GM21723 (cell line): ENCODE results near the gene TTYH3.
"Not testable (repeated sequence)": the region's sequence is repeated elsewhere in the genome, so short reads cannot be mapped to it uniquely, and the experiment has no call there.

Source experiments
- ATAC-seq: cut with Tn5 transposase; IDR thresholded peaks from one replicate; pipeline ENCODE4 v1.9.1; 2021; ENCODE audit warnings: mild to moderate bottlenecking, moderate library complexity; ENCODE audit not compliant: unreplicated experiment

The TTYH3 gene

GRCh38 chr7:2661602-2662272, 30.0 kb downstream of the TTYH3 start:
- no peak for ATAC-seq

- ATAC-seq, result no peak
Observed at GRCh38 chr7:2662273-2663120, 30.7 kb downstream of the TTYH3 start.

- ATAC-seq, result no peak
Observed at GRCh38 chr7:2663121-2663886, 31.5 kb downstream of the TTYH3 start.

GRCh38 chr7:2663960-2664359, 32.2 kb downstream of the TTYH3 start:
- no peak for ATAC-seq

GRCh38 chr7:2665359-2665791, 33.6 kb downstream of the TTYH3 start:
- ATAC-seq, result no peak

GRCh38 chr7:2666155-2666554, 34.4 kb downstream of the TTYH3 start:
- ATAC-seq, result no peak

GRCh38 chr7:2666588-2667250, 34.9 kb downstream of the TTYH3 start:
- ATAC-seq, result no peak

GRCh38 chr7:2667843-2668242, 36.1 kb downstream of the TTYH3 start:
- ATAC-seq, result no peak

- no peak for ATAC-seq
Observed at GRCh38 chr7:2668401-2668800, 36.6 kb downstream of the TTYH3 start.

GRCh38 chr7:2670171-2670570, 38.4 kb downstream of the TTYH3 start:
- no peak for ATAC-seq

GRCh38 chr7:2670720-2671391, 39.1 kb downstream of the TTYH3 start:
- ATAC-seq, result peak; percentile 78

GRCh38 chr7:2673214-2673613, 41.4 kb downstream of the TTYH3 start:
- not testable (repeated sequence) for ATAC-seq

GRCh38 chr7:2673934-2674333, 42.1 kb downstream of the TTYH3 start:
- no peak for ATAC-seq

- ATAC-seq, result no peak
Observed at GRCh38 chr7:2675256-2675764, 43.5 kb downstream of the TTYH3 start.

GRCh38 chr7:2676576-2676975, 44.8 kb downstream of the TTYH3 start:
- ATAC-seq, result not testable (repeated sequence)

- not testable (repeated sequence) for ATAC-seq
Observed at GRCh38 chr7:2678454-2678853, 46.7 kb downstream of the TTYH3 start.

- ATAC-seq, result not testable (repeated sequence)
Observed at GRCh38 chr7:2679135-2680127, 47.6 kb downstream of the TTYH3 start.

GRCh38 chr7:2680256-2680655, 48.5 kb downstream of the TTYH3 start:
- no peak for ATAC-seq
